BLaER1 treated with 17β-estradiol and CSF1 and Interleukin-3, amounts not matched to agents 10 nM and 100 nM (cell line): ENCODE results near the gene MB.

Source experiments
- H3K27ac ChIP-seq, 11 experiments: shearing (Covaris generic); formaldehyde crosslinking; 2 replicates each; pipeline ENCODE4 v1.8.1; 2022
- H3K27me3 ChIP-seq, 11 experiments: shearing (Covaris generic); formaldehyde crosslinking; 2 replicates each; pipeline ENCODE4 v1.8.1; 2022
- H3K36me3 ChIP-seq, 11 experiments: shearing (Covaris generic); formaldehyde crosslinking; 2 replicates each; pipeline ENCODE4 v1.8.1; 2022
- H3K4me1 ChIP-seq, 10 experiments: shearing (Covaris generic); formaldehyde crosslinking; 2 replicates each; pipeline ENCODE4 v1.8.1; 2022
- H3K4me2 ChIP-seq, 11 experiments: shearing (Covaris generic); formaldehyde crosslinking; 2 replicates each; pipeline ENCODE4 v1.8.1; 2022
- H3K4me3 ChIP-seq, 10 experiments: shearing (Covaris generic); formaldehyde crosslinking; 2 replicates each; pipeline ENCODE4 v1.8.1; 2022
- H3K9ac ChIP-seq, 11 experiments: shearing (Covaris generic); formaldehyde crosslinking; 2 replicates each; pipeline ENCODE4 v1.8.1; 2022
- H3K9me3 ChIP-seq, 11 experiments: shearing (Covaris generic); formaldehyde crosslinking; replicated peaks in 1 of 11; 2 replicates each; pipeline ENCODE4 v1.8.1; 2022
- H4K20me1 ChIP-seq, 11 experiments: shearing (Covaris generic); formaldehyde crosslinking; 2 replicates each; pipeline ENCODE4 v1.8.1; 2022
- Cebpa-rat ChIP-seq, 11 experiments: shearing (Covaris generic); IDR thresholded peaks; 2 replicates each; pipeline ENCODE4 v1.8.1; 2022

The MB gene

DNA sequence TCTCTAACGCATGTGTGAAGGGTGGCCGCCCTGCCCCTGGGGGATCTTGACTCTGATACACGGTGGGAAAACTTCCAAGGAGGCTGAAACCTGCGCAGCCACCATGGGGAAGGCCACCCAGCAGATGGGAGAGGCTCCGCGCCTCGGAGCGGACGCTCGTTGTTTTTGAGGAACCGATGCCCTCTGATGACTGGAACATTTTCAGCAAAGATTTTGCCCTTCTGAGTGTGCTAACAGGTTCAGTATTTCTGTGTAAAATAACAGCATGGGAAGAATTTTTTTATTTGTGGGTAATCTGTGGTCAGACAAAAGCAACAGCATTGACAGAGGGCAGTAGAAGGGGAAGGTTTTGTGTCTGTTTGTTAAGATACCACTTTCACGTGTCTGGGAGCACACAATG, 16.7 kb downstream of the MB start:
- H3K27ac ChIP-seq, result peak overlapping the region in 4 of 11 experiments; percentile 16 to 43 (median 22); a peak in 4 of 22 replicates
- H3K4me2 ChIP-seq, result peak overlapping the region in 6 of 11 experiments; percentile 5 to 90 (median 57); a peak in 13 of 22 replicates
- H3K9me3 ChIP-seq, result no peaks in the 10 kb centered on the region
- 0 out of 22 replicates have a peak overlapping the region, but pooled peaks of 1 of the 11 experiments have one; percentile 21 for H3K9ac ChIP-seq
- H4K20me1 ChIP-seq, result no peaks in the 10 kb centered on the region
- no peaks in the 10 kb centered on the region for H3K27me3 ChIP-seq
- H3K4me3 ChIP-seq, result no peak overlapping the region
- TF ChIP-seq Cebpa-rat (IDR thresholded peaks at IDR 0.05), result no peak
- H3K36me3 ChIP-seq, result no peaks in the 10 kb centered on the region
- peaks cover 18 to 76% (median 66%) of the 10 kb centered on the region in 10 experiments for H3K4me1 ChIP-seq

DNA sequence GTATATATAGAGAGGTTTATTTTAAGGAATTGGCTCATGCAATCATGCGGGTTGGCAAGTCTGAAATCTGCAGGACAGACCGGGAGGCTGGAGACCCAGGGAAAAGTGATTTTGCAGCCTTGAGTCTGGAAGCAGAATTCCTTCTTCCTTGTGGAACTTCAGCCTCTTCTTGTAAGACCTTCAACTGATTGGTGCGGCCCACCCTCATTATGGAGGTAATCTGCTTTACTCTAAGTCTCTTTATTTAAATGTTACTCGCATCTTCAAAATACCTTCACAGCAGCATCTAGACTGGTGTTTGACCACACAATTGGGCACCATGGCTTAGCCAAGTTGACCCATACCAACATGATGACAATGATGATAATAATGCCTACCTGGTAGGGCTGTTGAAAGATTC, 17.8 kb downstream of the MB start:
- no peaks in the 10 kb centered on the region for H3K36me3 ChIP-seq
- H3K9me3 ChIP-seq, result no peaks in the 10 kb centered on the region
- H3K27me3 ChIP-seq, result no peaks in the 10 kb centered on the region
- no peak overlapping the region for H3K27ac ChIP-seq
- no peak overlapping the region for H3K9ac ChIP-seq
- peak overlapping the region in 8 of 11 experiments; percentile 5 to 90 (median 42); a peak in 12 of 22 replicates for H3K4me2 ChIP-seq
- H4K20me1 ChIP-seq, result no peaks in the 10 kb centered on the region
- H3K4me1 ChIP-seq, result peaks cover 10 to 64% (median 55%) of the 10 kb centered on the region in 10 experiments
- no peak overlapping the region for H3K4me3 ChIP-seq
- TF ChIP-seq Cebpa-rat (IDR thresholded peaks at IDR 0.05), result no peak

DNA sequence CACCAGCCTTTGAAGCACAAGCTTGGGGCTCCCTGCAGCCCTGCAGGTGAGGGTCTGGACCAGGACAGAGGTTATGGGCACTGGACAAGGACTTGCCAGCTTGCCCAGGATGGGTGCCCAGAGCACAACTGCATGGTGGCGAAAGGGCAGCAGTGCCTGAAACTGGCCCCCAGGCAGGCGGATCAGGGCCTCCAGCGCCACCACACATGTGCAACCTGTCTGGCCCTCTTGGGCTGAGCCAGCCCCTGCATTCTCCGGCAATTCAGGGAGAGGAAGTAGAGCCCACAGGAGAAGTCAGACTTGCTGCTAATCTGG, 18.8 kb downstream of the MB start:
- H3K36me3 ChIP-seq, result no peaks in the 10 kb centered on the region
- H3K9ac ChIP-seq, result no peak overlapping the region
- peak overlapping the region in 1 of 11 experiments; percentile 3; a peak in 1 of 22 replicates for H3K27ac ChIP-seq
- H3K4me2 ChIP-seq, result peak overlapping the region in 3 of 11 experiments; percentile 5 to 90 (median 50); a peak in 4 of 22 replicates
- no peaks in the 10 kb centered on the region for H3K27me3 ChIP-seq
- peaks cover 7 to 64% (median 54%) of the 10 kb centered on the region in 10 experiments; a peak in 18 of 20 replicates for H3K4me1 ChIP-seq
- H3K4me3 ChIP-seq, result no peak overlapping the region
- H3K9me3 ChIP-seq, result no peaks in the 10 kb centered on the region
- H4K20me1 ChIP-seq, result no peaks in the 10 kb centered on the region
- TF ChIP-seq Cebpa-rat (IDR thresholded peaks at IDR 0.05), result no peak

DNA sequence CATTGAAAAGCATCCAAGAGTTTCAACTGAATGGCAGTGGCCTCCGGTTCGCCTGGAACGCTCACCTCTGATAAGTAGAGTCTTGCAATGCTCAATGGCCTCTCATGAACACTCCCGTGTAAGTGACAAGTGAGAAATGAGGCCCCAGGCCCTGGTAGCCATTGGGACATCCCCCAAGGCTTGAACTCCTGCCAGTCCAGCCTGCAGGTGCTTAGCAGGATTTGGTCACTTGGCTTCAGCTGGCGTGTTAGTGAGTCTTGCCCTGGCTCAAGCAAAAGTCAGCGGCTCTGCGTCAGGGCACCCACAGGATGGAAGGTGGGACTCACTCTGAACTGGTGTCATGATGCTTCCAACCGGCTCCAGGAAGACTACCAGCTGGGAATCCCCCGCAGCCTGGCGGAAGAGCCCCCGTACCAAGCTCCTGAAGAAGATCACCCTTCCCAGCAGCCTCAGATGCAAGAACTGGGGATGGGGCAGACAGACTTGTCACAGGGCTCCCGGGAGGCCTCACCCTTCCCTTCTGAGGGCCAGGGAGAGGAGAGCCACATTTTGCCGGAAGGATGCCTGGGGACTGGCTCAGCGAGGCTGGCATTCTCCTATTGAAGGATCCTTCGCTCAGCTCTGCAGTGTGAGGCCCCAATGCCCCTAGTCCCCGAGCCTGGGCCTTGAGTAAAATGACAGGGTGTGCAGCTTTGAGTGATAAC, 19.3 kb downstream of the MB start:
- no peak for TF ChIP-seq Cebpa-rat (IDR thresholded peaks at IDR 0.05)
- peaks cover 7 to 59% (median 49%) of the 10 kb centered on the region in 10 experiments; a peak in 18 of 20 replicates for H3K4me1 ChIP-seq
- H3K9ac ChIP-seq, result no peak overlapping the region
- H3K4me2 ChIP-seq, result 0 out of 22 replicates have a peak overlapping the region, but pooled peaks of 1 of the 11 experiments have one; percentile 50
- H3K9me3 ChIP-seq, result no peaks in the 10 kb centered on the region
- H3K36me3 ChIP-seq, result no peaks in the 10 kb centered on the region
- no peak overlapping the region for H3K4me3 ChIP-seq
- H3K27ac ChIP-seq, result peak overlapping the region in 1 of 11 experiments; percentile 3; a peak in 2 of 22 replicates
- H3K27me3 ChIP-seq, result no peaks in the 10 kb centered on the region
- no peaks in the 10 kb centered on the region for H4K20me1 ChIP-seq

DNA sequence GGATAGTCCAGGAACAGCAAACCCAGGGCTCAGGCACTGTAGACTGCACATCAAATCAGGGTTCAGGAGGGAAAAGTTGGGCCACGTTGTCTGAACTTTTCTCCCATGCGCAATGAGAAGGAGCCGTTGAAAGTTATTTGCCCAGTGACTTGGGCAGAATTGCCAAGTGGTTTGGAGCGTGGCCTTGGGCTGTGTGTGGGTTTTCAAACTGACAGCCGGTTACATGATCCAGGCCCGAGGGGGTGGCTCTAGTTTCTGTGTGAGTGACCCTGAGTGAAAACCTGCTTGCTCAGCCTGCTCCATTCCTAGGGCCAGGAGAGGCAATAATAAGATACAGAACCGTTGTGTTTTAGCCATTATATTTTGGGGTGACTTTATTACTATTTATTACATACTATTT, 20.3 kb downstream of the MB start:
- TF ChIP-seq Cebpa-rat (IDR thresholded peaks at IDR 0.05), result no peak
- no peak overlapping the region for H3K4me3 ChIP-seq
- no peaks in the 10 kb centered on the region for H3K9me3 ChIP-seq
- H3K27me3 ChIP-seq, result no peaks in the 10 kb centered on the region
- peaks cover 7 to 56% (median 38%) of the 10 kb centered on the region in 10 experiments; a peak in 17 of 20 replicates for H3K4me1 ChIP-seq
- H3K27ac ChIP-seq, result no peak overlapping the region
- H3K9ac ChIP-seq, result no peak overlapping the region
- no peaks in the 10 kb centered on the region for H4K20me1 ChIP-seq
- no peaks in the 10 kb centered on the region for H3K36me3 ChIP-seq
- H3K4me2 ChIP-seq, result no peak overlapping the region

DNA sequence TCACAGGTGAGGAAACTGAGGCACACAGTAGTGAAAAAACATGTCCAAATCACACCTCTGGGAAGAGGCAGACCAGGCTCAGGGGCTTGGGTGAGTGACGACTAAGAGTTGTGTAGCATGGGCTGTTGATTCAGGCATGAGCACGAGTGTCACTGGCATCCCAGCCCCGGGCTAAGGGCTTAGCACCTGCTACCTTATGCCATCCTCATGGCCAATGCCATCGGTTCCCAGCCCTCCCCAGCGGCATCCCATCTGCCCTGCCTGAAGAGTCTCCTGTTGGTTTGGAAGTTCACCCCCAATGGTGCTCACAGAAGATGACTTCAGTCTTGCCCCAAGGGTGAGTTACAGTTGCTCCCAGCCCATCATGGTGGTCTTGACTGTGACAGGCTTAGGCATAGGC, 22.4 kb downstream of the MB start:
- no peak overlapping the region for H3K27ac ChIP-seq
- no peak overlapping the region for H3K4me2 ChIP-seq
- H3K9ac ChIP-seq, result no peak overlapping the region
- no peaks in the 10 kb centered on the region for H3K27me3 ChIP-seq
- no peaks in the 10 kb centered on the region for H4K20me1 ChIP-seq
- no peaks in the 10 kb centered on the region for H3K36me3 ChIP-seq
- H3K4me3 ChIP-seq, result no peak overlapping the region
- peaks cover 7 to 50% (median 26%) of the 10 kb centered on the region in 10 experiments; a peak in 17 of 20 replicates for H3K4me1 ChIP-seq
- TF ChIP-seq Cebpa-rat (IDR thresholded peaks at IDR 0.05), result no peak
- no peaks in the 10 kb centered on the region for H3K9me3 ChIP-seq

DNA sequence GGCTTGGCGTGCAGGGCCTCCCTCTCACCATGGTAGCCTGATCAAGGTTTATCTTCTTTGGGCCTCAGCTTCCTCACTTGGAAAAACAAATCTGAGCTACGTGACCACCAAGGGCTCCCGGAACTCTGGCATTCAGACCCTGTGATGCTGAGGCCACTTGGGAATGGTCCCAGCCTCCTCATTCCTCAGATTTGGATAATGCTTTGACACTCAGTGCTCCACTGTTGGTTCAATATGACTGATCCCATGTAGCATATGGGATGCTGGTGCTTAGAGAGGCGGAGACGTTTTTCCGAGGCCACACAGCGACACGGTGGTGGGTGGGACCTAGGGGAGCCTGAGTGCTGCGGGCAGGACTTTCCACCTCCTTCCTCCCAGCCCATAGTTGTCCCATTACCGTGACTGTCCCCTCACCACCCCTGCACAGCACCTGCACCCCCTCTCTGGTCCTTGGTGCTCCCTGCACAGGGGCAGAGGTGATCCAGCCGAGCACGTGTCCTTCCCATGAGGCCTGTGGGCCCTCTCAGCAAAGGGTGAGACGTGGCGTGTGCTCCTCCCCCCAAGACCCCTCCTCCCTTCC, 23.1 kb downstream of the MB start:
- H3K9ac ChIP-seq, result no peak overlapping the region
- no peak for TF ChIP-seq Cebpa-rat (IDR thresholded peaks at IDR 0.05)
- H4K20me1 ChIP-seq, result no peaks in the 10 kb centered on the region
- H3K27ac ChIP-seq, result peak overlapping the region in 1 of 11 experiments; percentile 14; a peak in 2 of 22 replicates
- H3K9me3 ChIP-seq, result no peaks in the 10 kb centered on the region
- H3K27me3 ChIP-seq, result no peaks in the 10 kb centered on the region
- no peaks in the 10 kb centered on the region for H3K36me3 ChIP-seq
- peaks cover 3 to 50% (median 26%) of the 10 kb centered on the region in 10 experiments; a peak in 17 of 20 replicates for H3K4me1 ChIP-seq
- H3K4me2 ChIP-seq, result peak overlapping the region in 5 of 11 experiments; percentile 37 to 60 (median 51); a peak in 11 of 22 replicates
- no peak overlapping the region for H3K4me3 ChIP-seq

DNA sequence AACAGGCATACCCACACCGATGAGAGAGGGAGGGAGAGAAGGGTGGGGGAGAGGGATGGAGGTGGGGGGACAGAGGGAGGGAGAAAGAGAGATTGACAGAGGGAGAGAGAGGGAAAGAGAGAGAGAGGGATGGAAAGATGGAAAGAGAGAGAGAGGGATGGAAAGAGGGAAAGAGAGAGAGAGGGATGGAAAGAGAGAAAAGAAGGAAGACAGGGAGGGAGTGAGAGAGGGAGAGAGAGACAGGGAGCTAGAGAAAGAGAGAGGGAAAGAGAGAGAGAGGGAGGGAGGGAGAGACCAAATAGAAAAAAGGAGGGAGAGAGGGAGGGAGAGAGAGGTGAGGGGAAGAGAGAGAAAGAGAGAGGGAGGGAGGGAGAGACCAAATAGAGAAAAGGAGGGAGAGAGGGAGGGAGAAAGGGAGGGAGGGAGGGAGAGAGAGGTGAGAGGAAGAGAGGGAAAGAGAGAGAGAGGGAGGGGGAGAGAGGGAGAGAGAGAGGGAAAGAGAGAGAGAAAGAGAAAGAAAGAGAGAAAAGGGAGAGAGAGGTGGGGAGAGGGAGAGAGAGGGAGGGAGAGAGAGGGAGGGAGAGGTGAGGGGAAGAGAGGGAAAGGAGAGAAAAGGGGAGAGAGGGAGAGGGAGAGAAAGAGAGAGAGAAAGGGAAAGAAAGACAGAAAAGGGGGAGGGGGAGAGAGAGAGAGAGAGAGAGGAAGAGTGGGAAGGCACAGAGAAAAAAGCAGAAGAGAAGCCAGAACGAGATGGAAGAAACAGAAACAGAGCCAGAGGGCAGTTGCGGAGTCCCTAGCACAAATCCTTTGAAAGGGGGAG, 23.8 kb downstream of the MB start:
- no peaks in the 10 kb centered on the region for H3K27me3 ChIP-seq
- H3K4me2 ChIP-seq, result peak overlapping the region in 5 of 11 experiments; percentile 37 to 60 (median 51); a peak in 11 of 22 replicates
- H4K20me1 ChIP-seq, result no peaks in the 10 kb centered on the region
- no peak overlapping the region for H3K4me3 ChIP-seq
- H3K9me3 ChIP-seq, result no peaks in the 10 kb centered on the region
- peaks cover 0 to 50% (median 25%) of the 10 kb centered on the region in 10 experiments; a peak in 16 of 20 replicates for H3K4me1 ChIP-seq
- no peak overlapping the region for H3K9ac ChIP-seq
- TF ChIP-seq Cebpa-rat (IDR thresholded peaks at IDR 0.05), result no peak
- H3K27ac ChIP-seq, result peak overlapping the region in 1 of 11 experiments; percentile 14; a peak in 2 of 22 replicates
- no peaks in the 10 kb centered on the region for H3K36me3 ChIP-seq
